HepG2 (cell line): ENCODE data around the gene REM2. TPM values are rescaled to one million over a fixed set of nuclear protein-coding genes. Genes with fewer than 3 reads are reported as not detected.

Experiments
- ATAD3A ChIP-seq: sonication (generic); formaldehyde crosslinking; IDR thresholded peaks from 2 replicates; pipeline ENCODE4 v1.4.0; 2020; ENCODE audit warnings: missing genetic modification reagents
- ATF6 ChIP-seq: sonication (generic); formaldehyde crosslinking; conservative IDR thresholded peaks from 2 replicates; pipeline ENCODE4 v1.4.0; 2020; ENCODE audit warnings: missing genetic modification reagents
- ELF3 ChIP-seq: IDR thresholded peaks from 2 replicates; pipeline ENCODE4 v1.6.1; 2016; ENCODE audit warnings: missing genetic modification reagents, missing compliant biosample characterization
- GPBP1L1 ChIP-seq: sonication (generic); formaldehyde crosslinking; IDR thresholded peaks from 2 replicates; pipeline ENCODE4 v1.5.0; 2020; ENCODE audit warnings: mild to moderate bottlenecking, missing genetic modification reagents
- IRF9 ChIP-seq: sonication (generic); formaldehyde crosslinking; IDR thresholded peaks from 2 replicates; pipeline ENCODE4 v1.8.0; 2022; ENCODE audit warnings: missing genetic modification reagents, mild to moderate bottlenecking, borderline replicate concordance
- MXD1 ChIP-seq: sonication (generic); formaldehyde crosslinking; IDR thresholded peaks from 2 replicates; pipeline ENCODE4 v1.4.0; 2020; ENCODE audit warnings: mild to moderate bottlenecking, missing genetic modification reagents
- MYNN ChIP-seq: sonication (generic); formaldehyde crosslinking; IDR thresholded peaks from 2 replicates; pipeline ENCODE4 v1.4.0; 2020; ENCODE audit warnings: mild to moderate bottlenecking, low read depth, missing genetic modification reagents
- RAD51 ChIP-seq: fragments of 450-650 bp; IDR thresholded peaks from 2 replicates; pipeline ENCODE4 v1.6.1; 2016; ENCODE audit warnings: borderline replicate concordance
- RBM39 ChIP-seq: fragments of 200-400 bp; formaldehyde crosslinking; IDR thresholded peaks from one replicate; pipeline ENCODE4 v1.6.1; 2018; ENCODE audit warnings: antibody characterized with exemption, mild to moderate bottlenecking, low read depth, low read length; ENCODE audit not compliant: poor library complexity, severe bottlenecking
- RFX5 ChIP-seq: IDR thresholded peaks from 2 replicates; pipeline ENCODE4 v1.6.1; 2011; ENCODE audit warnings: low read depth, low read length, improper control_type of control experiment
- SCMH1 ChIP-seq: sonication (generic); formaldehyde crosslinking; IDR thresholded peaks from 2 replicates; pipeline ENCODE4 v1.9.0; 2021; ENCODE audit warnings: missing genetic modification reagents, mild to moderate bottlenecking, borderline replicate concordance
- STAG1 ChIP-seq: sonication (generic); formaldehyde crosslinking; IDR thresholded peaks from 2 replicates; pipeline ENCODE4 v1.4.0; 2020; ENCODE audit warnings: missing genetic modification reagents
- TBL1XR1 ChIP-seq: fragments of 150-350 bp; IDR thresholded peaks from 2 replicates; pipeline ENCODE4 v1.6.1; 2014; ENCODE audit warnings: borderline replicate concordance, low read length; ENCODE audit not compliant: partially characterized antibody
- ZBTB2 ChIP-seq: sonication (generic); formaldehyde crosslinking; IDR thresholded peaks from 2 replicates; pipeline ENCODE4 v1.8.0; 2022; ENCODE audit warnings: low read depth, missing genetic modification reagents
- ZBTB7A ChIP-seq: sonication (generic); formaldehyde crosslinking; IDR thresholded peaks from 2 replicates; pipeline ENCODE4 v1.8.0; 2022; ENCODE audit warnings: mild to moderate bottlenecking, missing genetic modification reagents
- ZFP36L2 ChIP-seq: sonication (generic); formaldehyde crosslinking; IDR thresholded peaks from 2 replicates; pipeline ENCODE4 v1.4.0; 2020; ENCODE audit warnings: missing genetic modification reagents
- ZNF232 ChIP-seq: sonication (generic); formaldehyde crosslinking; IDR thresholded peaks from 2 replicates; pipeline ENCODE4 v1.4.0; 2020; ENCODE audit warnings: missing genetic modification reagents, borderline replicate concordance
- ZNF256 ChIP-seq: sonication (generic); formaldehyde crosslinking; conservative IDR thresholded peaks from 2 replicates; pipeline ENCODE4 v1.4.0; 2020; ENCODE audit warnings: missing genetic modification reagents
- ZNF263 ChIP-seq: sonication (generic); formaldehyde crosslinking; IDR thresholded peaks from 2 replicates; pipeline ENCODE4 v1.4.0; 2020; ENCODE audit warnings: missing genetic modification reagents
- ZNF503 ChIP-seq: sonication (generic); formaldehyde crosslinking; IDR thresholded peaks from 2 replicates; pipeline ENCODE4 v1.4.0; 2020; ENCODE audit warnings: missing genetic modification reagents
- polyA plus RNA-seq, 8 experiments: library from polyadenylated mRNA; depleted of rRNA in 3 of 8; stranded (reverse) in 7 of 8; unstranded in 1 of 8; fragments of >200 nt; fragmentation: Illumina TruSeq in 4 of 8; extraction: Trizol in 4 of 8; gene quantifications; 2 replicates each; pipeline versions ENCODE4 v1.2.1 to v1.2.3, GENCODE V29; 2011 to 2016; ENCODE audit warnings: low read depth in 4 of 8, missing spikeins in 1 of 8, mixed read lengths in 1 of 8; ENCODE audit not compliant: insufficient read depth in 1 of 8
- total RNA-seq, 5 experiments: library from RNA; depleted of rRNA; stranded (reverse); fragments of >200 nt; fragmentation: Illumina TruSeq; extraction: Trizol; gene quantifications; 2 replicates each; pipeline ENCODE4 v1.2.3, GENCODE V29; 2016; ENCODE audit warnings: low read depth in 1 of 5

REM2 gene
- total and polyA plus RNA-seq, 2 of the 13 experiments (the other 11 are each of a cell fraction or from before 2014, with no cell fraction given): 0.20 TPM; not detected in 1

GRCh38 chr14:22837114-22837749, 45.8 kb upstream of the REM2 start (continued):
- no peak for TF ChIP-seq ATF6 (CRISPR knock-in tag)
- peak; percentile 91 for TF ChIP-seq IRF9 (CRISPR knock-in tag)
- no peak for TF ChIP-seq ZFP36L2
- no peak for TF ChIP-seq ZNF232
- TF ChIP-seq STAG1: peak; percentile 20; the same call in 1 of the 2 replicates
- no peak for TF ChIP-seq ZNF263
- no peak for TF ChIP-seq MYNN (CRISPR knock-in tag)
- peak; percentile 54 for TF ChIP-seq RBM39
- no peak for TF ChIP-seq ATAD3A (CRISPR knock-in tag)
- TF ChIP-seq ZBTB7A: peak; percentile 81; the same call in 1 of the 2 replicates
- TF ChIP-seq TBL1XR1: no peak
- no peak for TF ChIP-seq ZNF256 (CRISPR knock-in tag)
- TF ChIP-seq ZNF503 (CRISPR knock-in tag): no peak
- no peak for TF ChIP-seq RAD51
- no peak for TF ChIP-seq GPBP1L1
- no peak for TF ChIP-seq ZBTB2
- no peak for TF ChIP-seq SCMH1 (CRISPR knock-in tag)
- TF ChIP-seq MXD1 (CRISPR knock-in tag): 0 out of 2 replicates have a peak, but pooled peaks have one; percentile 59
- TF ChIP-seq ELF3 (CRISPR knock-in tag): peak; percentile 19; the same call in 1 of the 2 replicates
- no peak for TF ChIP-seq RFX5
